DND-41 (cell line): ENCODE results near the gene GRID2.
"Not testable (repeated sequence)": the region's sequence is repeated elsewhere in the genome, so short reads cannot be mapped to it uniquely, and the experiment has no call there.

Source experiments
- ATAC-seq: fragments of 200-7000 bp; cut with Tn5 transposase; 3 replicates; pipeline ENCODE4 v1.9.1; 2021; ENCODE audit warnings: low read depth; ENCODE audit not compliant: insufficient read depth
- DNase-seq: peaks from one replicate; pipeline ENCODE4 v3.0.0-alpha.2; 2020
- H2AFZ ChIP-seq: 2 replicates; pipeline ENCODE4 v1.6.0; 2012; ENCODE audit warnings: low read depth, low read length
- H3K27ac ChIP-seq: 2 replicates; pipeline ENCODE4 v1.5.1; 2012; ENCODE audit warnings: low read length, inconsistent platforms
- H3K27me3 ChIP-seq: fragments of 200-600 bp; sonication (generic); 2 replicates; pipeline ENCODE4 v1.6.0; 2012; ENCODE audit warnings: low read length, mild to moderate bottlenecking, inconsistent platforms; ENCODE audit not compliant: insufficient read depth, poor library complexity
- H3K36me3 ChIP-seq: 2 replicates; pipeline ENCODE4 v1.5.1; 2012; ENCODE audit warnings: low read length, inconsistent platforms; ENCODE audit not compliant: insufficient read depth
- H3K4me1 ChIP-seq: 2 replicates; pipeline ENCODE4 v1.5.1; 2012; ENCODE audit warnings: mild to moderate bottlenecking, low read length; ENCODE audit not compliant: insufficient read depth
- H3K4me2 ChIP-seq: 2 replicates; pipeline ENCODE4 v1.6.0; 2012; ENCODE audit warnings: mild to moderate bottlenecking, moderate library complexity, low read length, inconsistent platforms; ENCODE audit not compliant: insufficient read depth
- H3K4me3 ChIP-seq, 2 experiments: fragments of 200-600 bp in 1 of 2; shearing (Covaris generic) in 1 of 2; 2 replicates each; pipeline ENCODE4 v1.5.1; 2012 to 2016; ENCODE audit warnings: inconsistent platforms in 2 of 2, low read length in 2 of 2, mild to moderate bottlenecking in 2 of 2, low read depth in 1 of 2, moderate library complexity in 1 of 2
- H3K79me2 ChIP-seq: 2 replicates; pipeline ENCODE4 v1.6.0; 2012; ENCODE audit warnings: low read length, inconsistent platforms; ENCODE audit not compliant: insufficient read depth
- H3K9ac ChIP-seq: 2 replicates; pipeline ENCODE4 v1.6.0; 2012; ENCODE audit warnings: low read depth, mild to moderate bottlenecking, inconsistent platforms, low read length, moderate library complexity
- H3K9me3 ChIP-seq: 2 replicates; pipeline ENCODE4 v1.5.1; 2012; ENCODE audit warnings: low read length, moderate library complexity, mild to moderate bottlenecking, inconsistent platforms; ENCODE audit not compliant: insufficient read depth, severe bottlenecking
- H4K20me1 ChIP-seq: 2 replicates; pipeline ENCODE4 v1.6.0; 2012; ENCODE audit warnings: low read length; ENCODE audit not compliant: insufficient read depth
- EZH2 ChIP-seq: IDR thresholded peaks from 3 replicates; pipeline ENCODE4 v1.6.1; 2012; ENCODE audit warnings: borderline replicate concordance, low read depth, mild to moderate bottlenecking, moderate library complexity, low read length, inconsistent platforms; ENCODE audit not compliant: severe bottlenecking
- TF ChIP-seq, protein P1 (sequence below): IDR thresholded peaks from 2 replicates; pipeline ENCODE4 v1.5.1; 2012; ENCODE audit warnings: borderline replicate concordance, low read length, moderate library complexity, mild to moderate bottlenecking; ENCODE audit not compliant: poor library complexity, severe bottlenecking; ENCODE audit errors: extremely low read depth

Gene GRID2

DNA sequence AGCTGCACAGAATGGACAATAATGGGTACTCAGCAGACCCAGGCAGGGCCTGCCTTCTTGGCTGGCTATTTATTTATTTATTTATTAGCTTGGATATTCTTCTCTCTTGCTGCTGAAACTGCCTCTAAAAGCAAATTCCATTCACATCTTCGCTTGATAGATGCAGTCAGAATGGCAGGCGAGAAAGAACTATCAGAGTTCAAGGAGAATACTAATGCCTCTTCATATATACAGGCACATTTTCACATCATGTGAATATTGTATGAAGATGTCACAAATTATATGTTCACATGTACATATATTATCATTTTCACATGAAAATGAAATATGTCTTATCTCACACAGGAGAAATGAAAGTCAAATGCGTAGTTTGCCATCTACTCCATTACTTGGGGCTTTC is 1045.1 kb downstream of the GRID2 start:
- H3K4me1 ChIP-seq = no peaks in the 10 kb centered on the region
- no peak overlapping the region for H3K9ac ChIP-seq
- TF ChIP-seq EZH2 = no peak
- TF ChIP-seq, protein P1, sequence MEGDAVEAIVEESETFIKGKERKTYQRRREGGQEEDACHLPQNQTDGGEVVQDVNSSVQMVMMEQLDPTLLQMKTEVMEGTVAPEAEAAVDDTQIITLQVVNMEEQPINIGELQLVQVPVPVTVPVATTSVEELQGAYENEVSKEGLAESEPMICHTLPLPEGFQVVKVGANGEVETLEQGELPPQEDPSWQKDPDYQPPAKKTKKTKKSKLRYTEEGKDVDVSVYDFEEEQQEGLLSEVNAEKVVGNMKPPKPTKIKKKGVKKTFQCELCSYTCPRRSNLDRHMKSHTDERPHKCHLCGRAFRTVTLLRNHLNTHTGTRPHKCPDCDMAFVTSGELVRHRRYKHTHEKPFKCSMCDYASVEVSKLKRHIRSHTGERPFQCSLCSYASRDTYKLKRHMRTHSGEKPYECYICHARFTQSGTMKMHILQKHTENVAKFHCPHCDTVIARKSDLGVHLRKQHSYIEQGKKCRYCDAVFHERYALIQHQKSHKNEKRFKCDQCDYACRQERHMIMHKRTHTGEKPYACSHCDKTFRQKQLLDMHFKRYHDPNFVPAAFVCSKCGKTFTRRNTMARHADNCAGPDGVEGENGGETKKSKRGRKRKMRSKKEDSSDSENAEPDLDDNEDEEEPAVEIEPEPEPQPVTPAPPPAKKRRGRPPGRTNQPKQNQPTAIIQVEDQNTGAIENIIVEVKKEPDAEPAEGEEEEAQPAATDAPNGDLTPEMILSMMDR = no peak
- no peak for ATAC-seq
- no peak overlapping the region for H3K27ac ChIP-seq
- no peak overlapping the region for H3K4me3 ChIP-seq
- H2AFZ ChIP-seq = no peak overlapping the region
- DNase-seq = no peak
- no peaks in the 10 kb centered on the region for H3K36me3 ChIP-seq
- no peaks in the 10 kb centered on the region for H3K79me2 ChIP-seq
- H3K4me2 ChIP-seq = no peak overlapping the region
- no peaks in the 10 kb centered on the region for H3K27me3 ChIP-seq
- no peaks in the 10 kb centered on the region for H3K9me3 ChIP-seq
- H4K20me1 ChIP-seq = no peaks in the 10 kb centered on the region

DNA sequence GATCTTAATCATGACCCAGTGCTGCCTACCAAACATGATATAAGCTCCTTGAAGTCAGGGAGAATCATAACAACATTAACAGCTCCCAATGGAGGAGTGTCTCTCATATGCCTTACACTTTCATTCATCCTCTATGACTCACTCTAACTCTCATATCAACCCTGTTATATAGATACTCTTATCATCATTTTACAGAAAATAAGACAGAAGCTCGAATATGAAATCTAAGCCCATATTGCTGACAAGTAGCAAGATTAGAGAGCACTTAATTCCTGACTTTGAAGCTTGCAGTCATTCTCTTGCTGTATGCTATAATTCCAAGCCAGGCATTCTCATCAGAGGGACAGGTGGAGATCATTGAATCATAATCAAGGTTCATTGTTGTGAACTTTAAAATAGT is 1048.1 kb downstream of the GRID2 start:
- no peaks in the 10 kb centered on the region for H3K9me3 ChIP-seq
- H3K9ac ChIP-seq = no peak overlapping the region
- H3K4me3 ChIP-seq = no peak overlapping the region
- H3K79me2 ChIP-seq = no peaks in the 10 kb centered on the region
- H3K36me3 ChIP-seq = no peaks in the 10 kb centered on the region
- ATAC-seq (no peak), DNase-seq (no peak)
- TF ChIP-seq EZH2 = no peak
- TF ChIP-seq, protein P1 = no peak
- no peak overlapping the region for H3K27ac ChIP-seq
- no peak overlapping the region for H3K4me2 ChIP-seq
- H3K4me1 ChIP-seq = no peaks in the 10 kb centered on the region
- H3K27me3 ChIP-seq = no peaks in the 10 kb centered on the region
- no peak overlapping the region for H2AFZ ChIP-seq
- no peaks in the 10 kb centered on the region for H4K20me1 ChIP-seq

DNA sequence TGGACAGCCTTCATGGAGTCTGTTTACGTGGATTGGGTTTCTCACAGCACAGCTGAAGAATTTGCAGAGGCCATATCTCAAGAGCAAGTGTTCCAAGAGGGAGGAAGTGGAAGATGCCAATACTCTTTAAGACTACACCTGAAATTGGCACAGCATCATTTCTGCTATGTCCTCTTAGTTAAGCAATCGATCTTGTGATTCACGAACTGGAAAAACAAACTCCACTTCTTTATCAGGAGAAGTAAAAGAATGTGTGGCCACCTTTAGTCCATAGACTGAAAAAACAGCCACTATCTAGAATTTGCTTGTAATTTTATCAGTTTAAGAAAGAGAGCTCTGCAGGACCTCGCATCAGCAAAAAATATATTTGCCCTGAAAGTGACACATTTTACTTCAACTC is 1051.6 kb downstream of the GRID2 start:
- Histone ChIP-seq H3K4me2 (no peak overlapping the region), H3K27me3 (no peaks in the 10 kb centered on the region), H3K79me2 (no peaks in the 10 kb centered on the region), H3K4me3 (no peak overlapping the region), H3K36me3 (no peaks in the 10 kb centered on the region), H4K20me1 (no peaks in the 10 kb centered on the region), H3K9me3 (no peaks in the 10 kb centered on the region), H3K4me1 (no peaks in the 10 kb centered on the region), H3K9ac (no peak overlapping the region), H3K27ac (no peak overlapping the region), H2AFZ (no peak overlapping the region)
- TF ChIP-seq, protein P1 = no peak
- no peak for TF ChIP-seq EZH2
- ATAC-seq (no peak), DNase-seq (no peak)

DNA sequence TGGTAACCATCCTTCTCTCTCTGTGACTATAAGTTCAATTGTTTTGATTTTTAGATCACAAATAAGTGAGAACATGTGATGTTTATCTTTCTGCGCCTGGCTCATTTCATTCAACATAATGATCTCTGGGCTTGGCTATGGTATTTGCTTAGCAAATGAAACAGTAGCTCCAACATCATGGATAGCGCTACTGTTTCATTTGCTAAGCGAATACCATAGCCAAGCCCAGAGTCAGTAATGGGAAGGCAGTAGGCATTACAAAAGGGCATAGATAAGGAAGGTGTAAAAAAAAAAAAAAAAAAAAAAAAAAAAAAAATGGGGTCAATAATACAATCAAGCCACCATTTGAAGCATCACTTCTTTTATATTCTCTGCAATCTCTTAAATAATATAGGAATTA is 1055.8 kb downstream of the GRID2 start:
- TF ChIP-seq, protein P1 = no peak
- no peak for TF ChIP-seq EZH2
- no peak for ATAC-seq
- Histone ChIP-seq H3K27me3 (no peaks in the 10 kb centered on the region), H3K36me3 (no peaks in the 10 kb centered on the region), H3K4me1 (no peaks in the 10 kb centered on the region), H3K9ac (no peak overlapping the region), H3K9me3 (no peaks in the 10 kb centered on the region), H2AFZ (no peak overlapping the region), H3K27ac (no peak overlapping the region), H3K79me2 (no peaks in the 10 kb centered on the region), H4K20me1 (no peaks in the 10 kb centered on the region), H3K4me3 (no peak overlapping the region), H3K4me2 (no peak overlapping the region)
- DNase-seq = no peak

DNA sequence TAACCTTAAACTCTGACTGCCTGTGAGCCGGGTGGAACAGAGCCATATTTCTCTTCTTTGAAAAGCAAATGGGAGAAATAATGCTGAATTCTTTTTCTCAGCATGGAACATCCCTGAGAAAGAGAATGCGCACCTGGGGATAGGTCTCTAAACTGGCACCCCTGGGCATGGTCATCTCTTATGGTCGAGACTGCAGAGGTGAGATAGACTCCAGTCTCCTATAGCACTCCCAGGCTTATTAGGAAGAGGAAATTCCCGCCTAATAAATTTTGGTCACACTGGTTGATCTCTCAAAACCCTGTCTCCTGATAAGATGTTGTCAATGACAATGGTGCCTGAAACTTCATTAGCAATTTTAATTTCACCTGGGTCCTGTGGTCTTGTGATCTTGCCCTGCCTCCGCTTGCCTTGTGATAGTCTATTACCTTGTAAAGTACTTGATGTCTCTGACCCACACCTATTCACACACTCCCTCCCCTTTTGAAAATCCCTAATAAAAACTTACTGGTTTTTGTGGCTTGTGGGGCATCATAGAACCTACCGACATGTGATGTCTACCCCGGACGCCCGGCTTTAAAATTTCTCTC is 1062.5 kb downstream of the GRID2 start:
- H3K4me1 ChIP-seq = not testable (repeated sequence)

More for the DNA sequence above, 1062.5 kb downstream of the GRID2 start:
- H3K9me3 ChIP-seq, ATAC-seq, H3K9ac ChIP-seq, DNase-seq, H3K27me3 ChIP-seq, H3K4me3 ChIP-seq, H3K79me2 ChIP-seq, H3K27ac ChIP-seq, H2AFZ ChIP-seq, H4K20me1 ChIP-seq, H3K36me3 ChIP-seq, H3K4me2 ChIP-seq: not testable (repeated sequence)
